H7 (cell line): ENCODE results near the gene UROC1. TPM values are rescaled to one million over a fixed set of nuclear protein-coding genes. Genes with fewer than 3 reads are reported as not detected.

ENCODE experiments used
- DNase-seq: peaks from one replicate; pipeline ENCODE4 v3.0.0; 2012
- H3K27me3 ChIP-seq: 2 replicates; pipeline ENCODE4 v1.6.0; 2011; ENCODE audit warnings: mild to moderate bottlenecking, low read length; ENCODE audit not compliant: control insufficient read depth, insufficient read depth
- H3K36me3 ChIP-seq: replicated peaks from 2 replicates; pipeline ENCODE4 v1.5.1; 2011; ENCODE audit warnings: low read length; ENCODE audit not compliant: control insufficient read depth, insufficient read depth
- H3K4me3 ChIP-seq: 2 replicates; pipeline ENCODE4 v1.5.1; 2011; ENCODE audit warnings: low read depth, mild to moderate bottlenecking, control low read depth, low read length, moderate library complexity; ENCODE audit not compliant: insufficient read depth
- total RNA-seq: library from RNA; depleted of rRNA; stranded (reverse); fragments of >200 nt; shearing (Covaris generic); gene quantifications from 2 replicates; pipeline ENCODE4 v1.2.3, GENCODE V29; 2014

UROC1 gene
- total RNA-seq, 1 experiment from 2014 or later: not detected

DNA sequence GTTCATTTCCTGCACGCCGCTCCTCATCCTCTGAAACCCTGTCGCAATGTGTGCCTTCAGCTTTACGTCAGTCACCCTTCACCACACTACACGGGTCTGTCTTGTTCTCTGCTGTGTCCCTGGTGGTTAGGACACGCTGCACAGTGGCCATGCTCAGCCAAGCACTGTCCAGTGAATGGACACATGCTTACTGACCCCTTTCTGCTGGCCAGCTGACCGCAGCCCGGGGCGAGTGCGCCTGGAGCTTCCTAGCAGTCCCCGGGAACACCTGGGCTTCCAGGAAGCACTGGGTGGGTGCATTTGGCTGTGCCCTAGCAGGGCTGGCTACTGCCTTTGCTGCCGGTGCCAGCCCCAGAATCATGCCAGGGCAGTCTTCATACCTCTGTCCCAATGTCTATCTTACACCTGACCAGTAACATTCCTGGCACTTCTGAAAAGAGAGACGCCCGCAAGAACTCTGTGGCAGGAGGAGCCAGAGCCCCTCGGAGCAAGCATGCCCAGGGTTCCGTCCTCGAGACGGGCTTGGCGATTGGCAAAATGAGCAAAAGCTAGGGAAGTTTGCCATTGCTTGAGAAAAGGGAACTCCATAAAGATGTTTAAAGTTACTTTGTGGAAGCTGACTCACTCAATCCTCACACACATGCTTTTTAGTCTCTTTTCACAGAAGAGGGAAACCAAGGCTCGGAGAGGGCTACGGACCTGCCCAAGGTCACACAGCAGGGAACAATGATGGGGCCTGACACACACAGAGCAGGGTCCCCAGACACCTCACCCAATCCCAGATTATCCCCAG lies 26.2 kb downstream of the UROC1 start:
- H3K36me3 ChIP-seq: no peaks in the 10 kb centered on the region
- no peak for DNase-seq
- H3K4me3 ChIP-seq: no peak overlapping the region
- no peaks in the 10 kb centered on the region for H3K27me3 ChIP-seq

- no peaks in the 10 kb centered on the region for H3K36me3 ChIP-seq
- H3K27me3 ChIP-seq: no peaks in the 10 kb centered on the region
- no peak overlapping the region for H3K4me3 ChIP-seq
- peak; percentile 88 for DNase-seq
Measured at GRCh38 chr3:126490619-126491018, 27.0 kb downstream of the UROC1 start.

- H3K36me3 ChIP-seq: no peaks in the 10 kb centered on the region
- H3K4me3 ChIP-seq: no peak overlapping the region
- DNase-seq: no peak
- H3K27me3 ChIP-seq: no peaks in the 10 kb centered on the region
Measured at GRCh38 chr3:126488886-126489569, 28.5 kb downstream of the UROC1 start.

DNA sequence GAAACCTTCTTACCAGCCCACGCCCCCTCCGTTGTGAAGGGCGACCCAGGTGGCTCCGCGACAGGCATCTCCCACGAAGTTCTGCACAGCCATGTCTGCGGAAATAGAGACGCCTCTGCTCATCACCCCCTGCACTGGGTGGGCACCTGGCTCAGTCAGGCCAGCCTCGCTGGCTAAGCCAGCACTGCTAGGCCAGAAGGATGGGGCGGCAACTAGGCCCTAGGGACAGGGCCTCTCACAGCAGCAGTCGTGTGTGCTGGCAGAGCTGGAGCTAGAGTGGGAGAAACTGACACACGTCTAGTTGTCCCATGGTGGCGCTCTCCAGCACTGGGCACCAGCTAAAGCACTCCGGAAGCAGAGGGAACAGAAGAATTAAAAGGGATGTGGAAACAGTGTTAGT lies 29.4 kb downstream of the UROC1 start:
- Histone ChIP-seq H3K27me3 (no peaks in the 10 kb centered on the region), H3K4me3 (no peak overlapping the region), H3K36me3 (no peaks in the 10 kb centered on the region)
- DNase-seq: peak; percentile 71

GRCh38 chr3:126487151-126487771 lies 30.3 kb downstream of the UROC1 start:
- DNase-seq: peak; percentile 85
- Histone ChIP-seq H3K4me3 (no peak overlapping the region), H3K36me3 (no peaks in the 10 kb centered on the region), H3K27me3 (no peaks in the 10 kb centered on the region)

DNA sequence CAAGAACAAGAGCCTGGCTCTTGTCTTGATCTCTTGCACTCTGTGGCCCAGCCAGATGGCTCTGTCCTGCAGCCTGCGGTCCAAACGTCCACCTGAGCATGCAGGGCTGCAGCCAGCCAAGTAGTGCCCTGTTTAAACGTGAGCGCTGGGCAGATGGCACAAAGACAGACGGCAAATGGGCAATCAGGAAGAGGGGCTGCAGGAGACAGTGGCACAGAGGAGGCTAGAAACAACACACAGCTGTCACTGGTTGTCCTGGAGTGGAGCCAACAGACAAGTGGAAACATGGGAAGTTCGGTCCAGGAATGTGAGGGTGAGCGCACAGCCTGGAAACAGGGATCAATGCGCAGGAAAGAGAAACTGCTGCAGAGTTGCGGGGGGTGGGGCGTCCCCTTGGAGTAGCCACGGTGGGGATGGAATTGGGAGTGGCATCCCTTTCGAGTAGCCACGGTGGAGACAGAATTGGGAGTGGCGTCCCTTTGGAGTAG lies 31.2 kb downstream of the UROC1 start:
- Histone ChIP-seq H3K4me3 (no peak overlapping the region), H3K36me3 (no peaks in the 10 kb centered on the region), H3K27me3 (no peaks in the 10 kb centered on the region)
- peak; percentile 47 for DNase-seq

DNA sequence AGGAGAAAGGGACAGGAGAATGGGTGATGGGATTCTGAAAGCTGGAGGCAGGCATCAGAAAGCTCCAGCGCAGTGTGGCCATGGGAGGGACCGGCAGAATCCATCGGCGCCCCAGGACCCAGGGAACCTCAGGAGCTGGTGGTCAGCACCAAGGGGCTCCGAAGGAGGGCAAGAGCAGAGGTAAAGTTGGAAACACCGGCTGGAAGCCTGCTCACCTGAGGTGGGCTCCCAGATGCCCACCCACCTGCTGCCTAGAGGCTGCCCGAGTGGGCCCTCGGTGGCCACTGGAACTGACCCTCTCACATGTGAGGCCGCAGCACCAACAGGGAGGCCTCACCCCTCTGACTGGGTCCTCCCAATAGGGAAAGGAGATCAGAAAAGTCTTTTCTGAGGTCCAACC lies 31.6 kb downstream of the UROC1 start:
- no peak overlapping the region for H3K4me3 ChIP-seq
- H3K36me3 ChIP-seq: no peaks in the 10 kb centered on the region
- H3K27me3 ChIP-seq: no peaks in the 10 kb centered on the region
- peak; percentile 41 for DNase-seq

GRCh38 chr3:126485176-126485897 lies 32.2 kb downstream of the UROC1 start:
- no peak overlapping the region for H3K4me3 ChIP-seq
- H3K36me3 ChIP-seq: no peaks in the 10 kb centered on the region
- H3K27me3 ChIP-seq: no peaks in the 10 kb centered on the region
- peak; percentile 81 for DNase-seq

GRCh38 chr3:126484662-126485061 lies 32.9 kb downstream of the UROC1 start:
- Histone ChIP-seq H3K36me3 (no peaks in the 10 kb centered on the region), H3K4me3 (no peak overlapping the region), H3K27me3 (no peaks in the 10 kb centered on the region)
- peak; percentile 66 for DNase-seq

DNA sequence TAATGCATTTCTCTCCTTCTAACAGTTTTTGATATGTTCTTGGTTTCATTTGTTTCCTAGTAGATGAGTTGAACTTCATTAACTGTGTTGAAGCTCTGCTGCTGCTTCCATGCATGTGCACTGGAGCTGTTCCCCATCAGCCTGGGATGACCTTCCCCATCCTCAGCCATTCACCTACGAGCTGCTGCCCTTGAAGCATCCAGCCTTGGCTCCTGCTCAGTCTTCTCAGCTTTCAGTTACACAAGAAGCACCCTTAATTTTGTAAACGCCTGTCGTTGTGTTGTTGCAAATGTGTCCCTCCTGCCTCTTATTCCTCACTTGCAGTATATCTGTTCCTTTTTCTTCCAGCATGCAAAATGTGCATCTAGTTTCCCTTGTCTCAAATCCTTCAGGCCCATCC lies 33.4 kb downstream of the UROC1 start:
- H3K36me3 ChIP-seq: no peaks in the 10 kb centered on the region
- H3K4me3 ChIP-seq: no peak overlapping the region
- H3K27me3 ChIP-seq: no peaks in the 10 kb centered on the region
- DNase-seq: no peak

DNA sequence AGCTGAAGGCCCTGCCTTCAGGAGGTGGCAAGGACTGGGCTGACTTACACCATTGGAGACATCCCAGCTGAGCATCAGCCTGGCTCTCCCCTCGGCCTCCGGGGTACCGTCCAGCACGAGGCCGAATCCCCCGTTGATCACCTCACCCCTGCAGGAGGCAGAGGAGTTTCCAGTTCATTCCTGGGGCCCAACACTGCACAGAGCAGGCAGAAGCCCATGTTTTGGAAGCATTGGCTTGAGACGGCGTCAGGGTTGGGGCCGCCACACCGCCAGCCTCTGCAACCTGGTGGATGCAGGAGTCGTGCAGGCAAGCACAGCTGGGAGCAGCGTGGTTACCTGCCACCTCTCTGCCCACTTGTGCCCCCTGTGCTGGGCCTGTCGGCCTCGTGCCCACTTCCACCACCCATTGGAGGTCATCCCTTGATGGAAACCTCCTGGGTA lies 34.2 kb downstream of the UROC1 start:
- Histone ChIP-seq H3K36me3 (no peaks in the 10 kb centered on the region), H3K27me3 (no peaks in the 10 kb centered on the region), H3K4me3 (no peak overlapping the region)
- DNase-seq: no peak

GRCh38 chr3:126482503-126483255 lies 34.9 kb downstream of the UROC1 start:
- no peak overlapping the region for H3K4me3 ChIP-seq
- DNase-seq: no peak
- H3K27me3 ChIP-seq: no peaks in the 10 kb centered on the region
- H3K36me3 ChIP-seq: no peaks in the 10 kb centered on the region

DNA sequence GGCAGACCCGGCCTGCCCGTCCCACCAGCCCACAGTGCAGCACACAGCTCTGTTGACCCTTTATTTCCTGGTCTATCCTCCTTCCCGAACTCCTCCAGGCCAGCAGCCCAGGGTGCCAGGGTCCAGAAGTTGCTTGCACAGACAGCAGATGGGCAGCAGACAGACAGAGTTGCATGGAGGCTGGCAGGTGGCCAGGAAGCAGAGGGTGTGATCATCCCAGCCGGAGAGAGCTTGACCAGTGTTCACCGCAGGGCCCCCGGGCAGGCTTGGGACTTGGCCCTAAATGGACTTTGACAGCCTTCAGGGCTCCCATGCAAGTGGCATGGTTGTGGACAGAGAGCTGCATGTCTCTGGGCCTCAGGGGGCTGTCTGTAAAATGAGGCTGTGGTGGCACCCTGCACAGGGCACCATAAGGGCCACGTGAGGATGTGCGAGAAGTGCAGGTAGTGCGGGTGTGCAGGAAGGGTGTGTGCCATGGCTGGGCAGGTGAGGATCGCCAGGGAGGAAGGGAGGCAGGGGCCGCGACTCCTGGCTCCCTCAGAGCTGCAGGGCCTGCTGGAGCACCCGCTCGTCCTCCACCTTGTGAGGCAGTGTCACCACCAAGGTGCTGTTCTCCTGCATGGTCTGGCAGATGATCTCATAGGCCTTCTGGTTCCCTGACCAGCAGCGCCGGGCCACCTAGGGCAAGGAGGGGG lies 35.6 kb downstream of the UROC1 start:
- Histone ChIP-seq H3K27me3 (no peaks in the 10 kb centered on the region), H3K4me3 (no peak overlapping the region), H3K36me3 (no peaks in the 10 kb centered on the region)
- no peak for DNase-seq
